ENCODE results near the gene CDH4.

CDH4 gene

DNA sequence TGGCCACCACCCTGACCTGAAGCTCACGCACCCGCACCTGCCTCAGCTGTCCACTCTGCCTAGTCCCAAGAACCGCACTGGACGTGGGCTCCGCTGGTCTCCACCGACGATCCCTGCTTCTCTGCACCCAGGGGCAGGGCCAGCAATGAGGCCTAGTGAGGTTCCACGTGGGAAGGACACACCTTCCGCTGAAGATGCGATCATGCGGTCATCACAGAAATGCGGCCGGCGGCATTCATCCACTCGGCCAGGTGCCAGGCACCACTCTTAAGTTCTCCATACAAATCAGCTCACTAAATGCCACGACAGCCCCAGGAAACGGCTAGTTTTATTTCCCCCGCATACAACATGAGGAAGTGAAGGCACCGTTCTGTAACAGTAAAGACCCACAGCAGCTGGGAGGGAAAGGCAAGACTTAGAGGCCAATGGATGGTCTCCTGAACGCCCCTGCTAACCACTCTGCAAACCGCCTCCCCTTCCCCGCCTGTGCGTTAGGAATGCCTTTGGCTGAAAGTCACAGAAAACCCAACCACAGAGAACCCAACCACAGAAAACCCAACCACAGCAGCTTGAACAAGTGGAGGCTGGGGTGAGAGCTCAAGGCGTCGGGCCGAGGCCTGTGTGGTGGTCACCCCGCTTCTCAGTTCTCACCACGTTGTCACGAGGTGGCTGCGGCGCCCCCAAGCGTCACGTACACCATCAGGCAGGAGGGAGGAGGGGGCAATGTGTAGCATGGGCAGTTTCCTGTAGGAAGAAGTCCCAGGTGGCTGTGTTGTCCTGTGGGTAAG is 609.2 kb downstream of the CDH4 start:
- DNase-seq, result no peak

- no peak for DNase-seq
Measured at GRCh38 chr20:61861858-61862257, 609.8 kb downstream of the CDH4 start.

DNA sequence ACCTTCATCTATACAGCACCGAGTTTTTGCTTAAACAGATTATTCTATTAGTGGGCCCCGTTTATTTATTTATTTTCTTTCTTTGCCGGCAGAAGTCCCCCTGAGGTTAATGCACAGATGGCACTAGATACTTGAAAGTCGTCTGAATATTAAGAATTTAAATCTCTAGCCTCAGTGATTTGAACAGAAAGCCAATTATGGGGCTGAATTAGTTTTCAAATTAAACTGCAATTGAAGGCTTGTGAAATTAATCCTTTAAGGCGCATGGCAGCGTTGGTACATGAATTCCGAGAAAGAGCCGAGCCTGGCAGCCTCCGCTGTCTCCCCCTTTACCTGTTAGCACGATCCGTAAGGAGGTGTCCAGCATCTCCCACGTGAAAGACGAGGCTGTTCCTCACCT is 610.8 kb downstream of the CDH4 start:
- no peak for DNase-seq

DNA sequence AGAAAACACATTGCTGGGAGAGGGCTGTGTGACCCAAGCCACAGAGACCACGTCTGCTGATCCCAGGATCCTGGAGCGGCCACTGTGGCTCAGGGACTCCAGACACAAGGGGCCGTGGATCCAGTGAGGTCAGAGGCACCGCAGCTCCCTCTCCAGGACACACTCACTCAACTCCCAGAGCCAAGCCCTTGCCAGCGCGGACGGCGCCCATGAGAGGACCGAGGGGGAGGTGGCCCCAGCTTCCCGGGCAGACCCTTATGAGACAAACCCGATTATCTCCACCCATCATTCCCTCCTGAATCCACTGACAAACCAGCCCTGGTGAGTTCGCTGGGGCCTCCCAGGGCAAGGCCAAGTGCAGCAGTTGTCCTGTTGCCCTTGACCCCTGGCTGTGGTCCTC is 612.4 kb downstream of the CDH4 start:
- no peak for DNase-seq

DNA sequence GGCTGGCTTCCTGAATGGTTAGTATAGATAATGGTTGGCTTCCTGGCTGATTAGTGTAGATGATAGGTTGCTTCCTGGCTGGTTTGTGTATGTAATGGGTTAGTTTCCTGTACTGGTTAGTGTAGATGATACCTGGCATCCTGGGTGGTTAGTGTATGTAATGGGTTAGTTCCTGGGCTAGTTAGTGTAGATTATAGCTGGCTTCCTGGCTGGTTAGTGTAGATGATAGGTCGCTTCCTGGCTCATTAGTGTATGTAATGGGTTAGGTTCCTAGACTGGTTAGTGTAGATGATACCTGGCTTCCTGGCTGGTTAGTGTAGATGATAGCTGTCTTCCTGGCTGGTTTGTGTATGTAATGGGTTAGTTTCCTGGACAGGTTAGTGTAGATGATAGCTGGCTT is 613.3 kb downstream of the CDH4 start:
- DNase-seq, result no peak

- no peak for DNase-seq
Measured at GRCh38 chr20:61866165-61866564, 614.1 kb downstream of the CDH4 start.

- no peak for DNase-seq
Measured at GRCh38 chr20:61868006-61868405, 615.9 kb downstream of the CDH4 start.

- no peak for DNase-seq
Measured at GRCh38 chr20:61868466-61869090, 616.5 kb downstream of the CDH4 start.

GRCh38 chr20:61869750-61870507 is 617.9 kb downstream of the CDH4 start:
- DNase-seq, result no peak

DNA sequence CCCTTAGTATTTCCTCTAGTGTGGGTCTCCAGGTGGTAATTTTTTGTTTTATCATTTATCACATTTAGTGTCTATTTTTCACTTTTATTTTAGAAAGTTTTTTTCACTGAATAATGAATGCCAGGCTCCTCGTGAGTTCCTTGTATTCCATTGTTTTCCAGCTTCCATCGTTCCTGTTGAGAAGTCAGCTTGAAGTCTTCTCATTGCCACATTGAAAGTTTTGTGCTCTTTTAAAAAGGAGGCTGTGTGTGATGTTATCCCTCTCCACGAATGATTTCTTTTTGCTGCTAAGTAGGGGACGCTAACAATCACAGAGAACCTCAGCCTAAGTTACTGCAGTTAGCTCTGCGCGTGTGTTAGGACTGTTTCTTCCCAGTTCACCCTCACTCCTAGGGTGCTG is 619.1 kb downstream of the CDH4 start:
- DNase-seq, result no peak

DNA sequence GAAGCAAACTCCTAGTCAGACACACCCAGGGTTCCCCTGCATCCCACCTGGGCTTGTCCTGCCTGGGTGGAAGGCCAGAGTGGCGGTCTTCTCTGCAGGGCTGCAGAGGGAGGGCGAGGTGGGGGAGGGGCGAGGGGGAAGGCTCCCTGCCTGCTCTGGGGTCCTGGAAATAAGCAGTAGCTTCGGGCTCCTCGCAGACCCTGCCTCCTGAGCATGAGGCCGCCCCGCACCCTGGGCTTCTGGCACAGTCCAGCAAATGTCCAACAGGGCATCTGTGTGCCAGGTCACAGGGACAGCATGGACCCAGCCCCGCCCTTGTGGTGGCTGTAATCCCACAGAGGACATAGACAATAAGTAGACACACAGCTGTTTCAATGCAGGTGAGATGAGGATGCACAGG is 619.9 kb downstream of the CDH4 start:
- DNase-seq, result no peak

GRCh38 chr20:61872371-61872900 is 620.4 kb downstream of the CDH4 start:
- no peak for DNase-seq

- DNase-seq, result no peak
Measured at GRCh38 chr20:61873651-61874420, 621.8 kb downstream of the CDH4 start.

GRCh38 chr20:61874421-61875068 is 622.5 kb downstream of the CDH4 start:
- DNase-seq, result no peak

DNA sequence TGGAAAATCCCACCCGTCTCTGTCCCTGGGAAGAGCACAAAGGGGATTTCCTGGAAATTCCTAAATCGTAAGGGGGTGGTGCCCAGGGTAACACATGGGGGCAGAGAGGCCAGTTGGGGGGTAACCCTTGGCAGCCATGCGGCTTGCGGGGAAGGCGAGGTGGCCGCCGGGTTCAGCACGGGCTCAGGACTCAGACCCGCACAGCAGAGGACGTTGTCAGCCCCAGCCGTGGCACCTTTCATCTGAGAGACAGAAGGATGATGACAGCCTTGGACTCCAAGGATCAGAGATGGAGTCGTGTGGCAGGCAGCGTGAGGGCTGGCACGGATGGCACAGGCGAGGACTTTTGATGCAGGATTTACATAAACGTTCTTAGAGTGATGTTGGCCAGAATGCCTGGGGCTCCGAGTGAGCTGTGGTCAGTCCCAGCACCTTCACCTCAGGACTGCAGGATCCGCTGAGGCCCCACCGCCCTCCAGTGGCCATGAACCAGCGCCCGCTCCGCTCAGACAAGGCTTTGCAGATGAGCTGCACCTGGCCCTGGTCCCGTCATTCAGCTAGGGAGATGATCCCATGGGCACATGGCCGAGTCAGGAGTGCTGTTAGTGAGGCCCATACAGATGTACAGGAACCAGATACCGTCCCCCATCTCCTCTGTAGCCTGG is 623.3 kb downstream of the CDH4 start:
- no peak for DNase-seq

DNA sequence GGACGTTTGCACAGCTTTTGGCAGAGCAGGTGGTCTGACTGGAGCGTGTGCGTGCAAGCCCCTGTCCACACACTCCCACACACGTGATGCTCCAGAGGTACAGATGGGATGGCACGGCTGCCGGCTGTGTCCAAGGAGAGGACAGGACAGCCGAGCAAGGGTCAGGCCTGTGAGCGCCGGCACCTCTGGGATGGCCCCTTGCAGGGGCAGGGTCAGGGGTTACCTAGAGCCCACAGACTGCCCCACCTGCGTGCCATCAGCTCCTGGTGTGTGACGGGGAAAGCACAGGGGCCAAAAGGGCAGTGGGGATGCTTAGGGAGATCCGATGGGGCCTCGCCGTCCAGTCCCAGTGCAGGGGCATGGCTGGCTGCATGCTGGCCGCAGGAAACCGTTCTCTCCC is 623.9 kb downstream of the CDH4 start:
- DNase-seq, result no peak

- DNase-seq, result no peak
Measured at GRCh38 chr20:61876952-61877728, 625.1 kb downstream of the CDH4 start.

GRCh38 chr20:61877776-61878477 is 625.9 kb downstream of the CDH4 start:
- DNase-seq, result no peak

GRCh38 chr20:61878478-61879302 is 626.6 kb downstream of the CDH4 start:
- DNase-seq, result no peak

- DNase-seq, result no peak
Measured at GRCh38 chr20:61879303-61879620, 627.2 kb downstream of the CDH4 start.
